GM19035 (cell line): ENCODE results near the gene SH2D4B.
"Not testable (repeated sequence)": the region's sequence is repeated elsewhere in the genome, so short reads cannot be mapped to it uniquely, and the experiment has no call there.

Experiments
- ATAC-seq: cut with Tn5 transposase; IDR thresholded peaks from one replicate; pipeline ENCODE4 v1.9.1; 2021; ENCODE audit not compliant: unreplicated experiment

The SH2D4B gene

GRCh38 chr10:80523773-80524172 is 13.9 kb upstream of the SH2D4B start:
- ATAC-seq, result no peak

GRCh38 chr10:80524190-80524909 is 13.4 kb upstream of the SH2D4B start:
- ATAC-seq, result no peak

GRCh38 chr10:80526218-80526617 is 11.5 kb upstream of the SH2D4B start:
- no peak for ATAC-seq

- no peak for ATAC-seq
Observed at GRCh38 chr10:80526742-80527141, 11.0 kb upstream of the SH2D4B start.

GRCh38 chr10:80528185-80528700 is 9.5 kb upstream of the SH2D4B start:
- ATAC-seq, result no peak

GRCh38 chr10:80528901-80529300 is 8.8 kb upstream of the SH2D4B start:
- ATAC-seq, result no peak

- ATAC-seq, result no peak
Observed at GRCh38 chr10:80529604-80530003, 8.1 kb upstream of the SH2D4B start.

- no peak for ATAC-seq
Observed at GRCh38 chr10:80530251-80530650, 7.5 kb upstream of the SH2D4B start.

GRCh38 chr10:80530816-80531215 is 6.9 kb upstream of the SH2D4B start:
- no peak for ATAC-seq

- ATAC-seq, result no peak
Observed at GRCh38 chr10:80532571-80532970, 5.1 kb upstream of the SH2D4B start.

GRCh38 chr10:80534059-80534458 is 3.6 kb upstream of the SH2D4B start:
- ATAC-seq, result not testable (repeated sequence)

- not testable (repeated sequence) for ATAC-seq
Observed at GRCh38 chr10:80534646-80535045, 3.1 kb upstream of the SH2D4B start.

GRCh38 chr10:80535671-80536360 is 1.9 kb upstream of the SH2D4B start:
- peak; percentile 86 for ATAC-seq

- ATAC-seq, result no peak
Observed at GRCh38 chr10:80536361-80536835, 1.3 kb upstream of the SH2D4B start.

- no peak for ATAC-seq
Observed at GRCh38 chr10:80537086-80537735, 491 bp upstream of the SH2D4B start.

GRCh38 chr10:80538481-80539185 is 931 bp downstream of the SH2D4B start:
- no peak for ATAC-seq

GRCh38 chr10:80539421-80540031 is 1.8 kb downstream of the SH2D4B start:
- no peak for ATAC-seq

- ATAC-seq, result no peak
Observed at GRCh38 chr10:80540136-80540535, 2.4 kb downstream of the SH2D4B start.

- no peak for ATAC-seq
Observed at GRCh38 chr10:80540618-80540980, 2.9 kb downstream of the SH2D4B start.

GRCh38 chr10:80540981-80541750 is 3.5 kb downstream of the SH2D4B start:
- peak; percentile 66 for ATAC-seq
